HG03378 (cell line): ENCODE results near the gene PUS7.
"Not testable (repeated sequence)": the region's sequence is repeated elsewhere in the genome, so short reads cannot be mapped to it uniquely, and the experiment has no call there.

ENCODE experiments used
- ATAC-seq: cut with Tn5 transposase; IDR thresholded peaks from one replicate; pipeline ENCODE4 v1.9.1; 2021; ENCODE audit warnings: mild to moderate bottlenecking, moderate library complexity; ENCODE audit not compliant: unreplicated experiment

Gene PUS7, protein sequence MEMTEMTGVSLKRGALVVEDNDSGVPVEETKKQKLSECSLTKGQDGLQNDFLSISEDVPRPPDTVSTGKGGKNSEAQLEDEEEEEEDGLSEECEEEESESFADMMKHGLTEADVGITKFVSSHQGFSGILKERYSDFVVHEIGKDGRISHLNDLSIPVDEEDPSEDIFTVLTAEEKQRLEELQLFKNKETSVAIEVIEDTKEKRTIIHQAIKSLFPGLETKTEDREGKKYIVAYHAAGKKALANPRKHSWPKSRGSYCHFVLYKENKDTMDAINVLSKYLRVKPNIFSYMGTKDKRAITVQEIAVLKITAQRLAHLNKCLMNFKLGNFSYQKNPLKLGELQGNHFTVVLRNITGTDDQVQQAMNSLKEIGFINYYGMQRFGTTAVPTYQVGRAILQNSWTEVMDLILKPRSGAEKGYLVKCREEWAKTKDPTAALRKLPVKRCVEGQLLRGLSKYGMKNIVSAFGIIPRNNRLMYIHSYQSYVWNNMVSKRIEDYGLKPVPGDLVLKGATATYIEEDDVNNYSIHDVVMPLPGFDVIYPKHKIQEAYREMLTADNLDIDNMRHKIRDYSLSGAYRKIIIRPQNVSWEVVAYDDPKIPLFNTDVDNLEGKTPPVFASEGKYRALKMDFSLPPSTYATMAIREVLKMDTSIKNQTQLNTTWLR

DNA sequence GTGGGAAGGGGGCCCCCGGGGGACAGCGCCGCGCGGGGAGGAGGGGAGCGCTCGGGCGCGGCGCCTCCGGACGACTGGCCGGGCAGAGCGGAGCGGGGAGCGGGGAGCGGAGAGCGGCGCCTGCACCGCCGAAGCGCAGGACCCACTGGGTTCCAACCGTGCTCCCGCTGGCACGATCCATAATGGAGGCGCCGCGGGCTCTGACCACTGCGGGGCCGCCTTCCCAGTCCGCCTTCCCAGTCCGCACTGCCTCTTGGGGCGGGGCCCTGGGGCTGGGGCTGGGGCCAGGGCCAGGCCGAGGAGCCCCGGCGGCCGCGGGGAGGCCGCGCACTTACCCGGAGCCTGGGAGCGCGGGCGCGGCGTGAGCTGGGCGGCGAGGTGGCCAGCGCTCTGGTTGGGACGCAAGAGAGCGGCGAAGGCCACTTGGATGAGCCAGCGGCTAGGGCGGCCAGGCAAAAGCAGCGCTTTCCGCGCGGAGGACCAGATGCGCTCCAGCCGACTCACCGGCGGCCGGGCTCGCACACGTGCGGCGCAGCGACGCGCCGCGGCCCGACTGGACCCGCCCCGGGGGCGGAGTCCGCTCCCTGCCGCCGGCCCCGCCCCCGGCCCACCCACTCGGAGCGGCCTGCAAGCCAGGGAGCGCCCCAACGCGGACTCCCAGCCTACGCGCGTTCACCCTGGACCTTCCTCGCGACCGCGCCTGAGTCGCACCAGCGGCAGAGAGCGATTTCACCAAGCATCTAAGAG, at the start of gene PUS7:
PUS7 (minus strand) TSS at position 555 of the 747 bp plus-strand sequence. CDS start 13,759 bp downstream, outside the sequence.
- ATAC-seq = peak; percentile 75

DNA sequence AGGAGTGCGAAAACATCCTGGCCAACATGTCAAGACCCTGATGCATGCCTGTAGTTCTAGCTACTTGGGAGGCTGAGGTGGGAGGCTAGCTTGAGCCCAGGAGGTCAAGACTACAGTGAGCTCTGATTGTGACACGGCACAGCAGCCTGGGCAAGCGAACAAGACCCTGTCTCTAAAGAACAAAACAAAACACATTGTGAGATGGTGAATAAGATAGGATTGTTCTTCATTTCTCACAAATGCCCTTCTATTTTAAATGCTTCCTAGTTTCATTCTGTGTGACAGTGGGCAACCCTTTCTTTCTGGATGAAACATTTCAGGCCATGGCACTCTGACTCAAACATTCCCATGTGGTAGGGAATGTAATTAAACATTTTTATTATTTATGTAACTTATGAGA, 45.8 kb upstream of the PUS7 start:
- ATAC-seq = no peak

DNA sequence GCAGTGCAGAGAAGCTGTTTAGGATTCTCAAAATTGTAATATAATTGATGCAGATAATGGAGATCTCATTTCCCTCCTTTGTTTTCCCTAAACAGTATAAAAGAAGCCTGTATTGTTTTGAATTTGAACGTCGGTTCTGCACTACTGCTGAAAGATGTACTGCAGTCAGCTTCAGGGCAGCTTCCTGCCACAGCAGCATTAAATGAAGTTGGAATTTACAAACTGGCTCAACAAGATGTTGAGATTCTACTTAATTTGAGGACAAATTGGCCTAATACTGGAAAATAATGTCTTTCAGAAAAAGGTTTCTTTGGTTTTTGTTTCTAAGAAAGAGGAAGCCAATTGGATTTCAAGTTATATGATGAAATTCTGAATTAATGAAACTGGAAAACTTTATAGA, 45.0 kb upstream of the PUS7 start:
- no peak for ATAC-seq

DNA sequence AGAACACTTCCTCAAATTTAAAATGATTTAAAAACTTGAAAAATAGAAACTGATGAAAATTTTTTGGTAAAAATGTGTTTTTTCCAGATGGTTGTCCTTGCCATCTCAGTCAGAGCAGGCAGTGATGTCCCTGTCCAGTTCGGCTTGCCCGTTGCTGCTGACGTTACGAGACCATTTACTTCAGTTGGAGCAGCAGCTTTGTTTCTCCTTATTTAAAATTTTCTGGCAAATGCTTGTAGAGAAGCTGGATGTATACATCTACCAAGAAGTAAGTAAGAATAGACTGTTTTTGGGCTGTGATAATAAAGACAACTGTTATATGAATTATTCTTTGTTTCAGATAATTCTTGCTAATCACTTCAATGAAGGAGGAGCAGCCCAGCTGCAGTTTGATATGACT, 43.1 kb upstream of the PUS7 start:
- ATAC-seq = no peak

DNA sequence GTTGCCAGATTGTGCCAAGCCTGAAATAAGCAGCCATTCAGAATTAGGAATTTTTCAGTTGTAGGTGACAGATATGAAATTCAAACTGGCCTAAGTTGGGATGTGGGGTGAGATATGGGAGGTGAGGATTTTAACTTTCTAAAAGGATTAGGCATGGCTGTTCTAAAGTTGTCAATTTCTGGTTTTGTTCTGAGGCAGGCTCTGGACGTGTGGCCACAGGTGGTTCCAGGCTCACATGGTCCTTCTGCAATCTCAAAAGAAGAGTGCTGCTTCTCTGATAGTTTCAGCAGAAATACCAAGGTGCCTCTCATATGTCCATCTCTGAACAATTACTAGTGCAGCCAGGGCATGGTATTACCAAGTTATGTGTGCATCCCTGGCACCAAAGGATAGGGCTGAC, 37.9 kb upstream of the PUS7 start:
- ATAC-seq = no peak

DNA sequence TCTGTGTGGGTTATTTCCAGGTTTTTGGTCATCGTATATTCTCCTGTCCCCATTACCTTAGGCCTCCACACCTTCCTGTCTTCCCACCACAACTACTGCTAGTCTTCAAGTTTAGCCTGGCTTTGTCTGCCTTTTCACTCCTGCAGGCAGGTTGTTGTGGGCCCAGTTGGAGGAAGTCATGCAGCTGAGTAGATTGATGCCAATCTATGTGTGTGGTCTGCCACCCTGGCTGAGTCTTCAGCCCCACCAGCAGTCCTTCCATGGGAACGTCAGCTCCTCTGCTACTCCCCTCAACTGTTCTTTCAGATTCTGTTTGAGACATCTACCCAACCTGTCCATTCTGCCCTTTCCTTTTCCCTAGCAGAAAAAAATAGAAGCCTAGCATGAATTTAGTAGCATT, 16.3 kb upstream of the PUS7 start:
- ATAC-seq = no peak

DNA sequence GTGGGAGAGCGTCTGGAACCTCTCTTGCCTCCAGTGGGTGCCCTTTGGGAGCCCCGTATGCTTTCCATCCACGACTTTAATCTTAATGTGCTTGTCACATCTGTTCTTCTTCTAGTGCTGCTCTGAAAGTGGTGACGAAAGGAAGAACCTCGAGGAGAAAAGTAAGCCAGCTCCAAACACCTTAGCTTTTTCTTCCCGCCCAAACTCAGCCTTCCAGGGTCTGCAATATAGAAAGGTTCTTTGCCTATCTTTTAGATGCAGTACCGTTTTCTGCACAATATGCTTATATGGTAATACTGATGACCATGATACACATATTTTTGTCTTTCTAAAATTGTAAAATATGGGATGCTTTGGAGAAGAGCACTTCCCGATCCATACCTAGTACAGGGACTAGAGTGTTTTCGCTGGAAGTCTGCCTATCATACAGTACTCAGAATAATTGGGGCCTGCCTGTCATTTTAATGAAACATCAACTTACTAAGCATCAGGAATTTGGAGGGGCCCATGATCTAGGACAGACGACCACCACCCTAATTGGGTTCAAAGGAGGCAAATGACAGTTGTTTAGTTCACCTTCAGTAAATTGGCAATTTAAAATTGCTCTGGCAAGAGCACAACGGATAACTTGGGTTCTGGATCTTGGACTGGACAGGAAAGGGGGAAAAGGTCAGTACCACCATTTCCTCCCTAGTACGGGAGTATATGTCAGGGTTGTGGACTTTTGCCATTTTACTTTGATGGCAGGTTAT, 10.8 kb upstream of the PUS7 start:
- ATAC-seq = no peak

DNA sequence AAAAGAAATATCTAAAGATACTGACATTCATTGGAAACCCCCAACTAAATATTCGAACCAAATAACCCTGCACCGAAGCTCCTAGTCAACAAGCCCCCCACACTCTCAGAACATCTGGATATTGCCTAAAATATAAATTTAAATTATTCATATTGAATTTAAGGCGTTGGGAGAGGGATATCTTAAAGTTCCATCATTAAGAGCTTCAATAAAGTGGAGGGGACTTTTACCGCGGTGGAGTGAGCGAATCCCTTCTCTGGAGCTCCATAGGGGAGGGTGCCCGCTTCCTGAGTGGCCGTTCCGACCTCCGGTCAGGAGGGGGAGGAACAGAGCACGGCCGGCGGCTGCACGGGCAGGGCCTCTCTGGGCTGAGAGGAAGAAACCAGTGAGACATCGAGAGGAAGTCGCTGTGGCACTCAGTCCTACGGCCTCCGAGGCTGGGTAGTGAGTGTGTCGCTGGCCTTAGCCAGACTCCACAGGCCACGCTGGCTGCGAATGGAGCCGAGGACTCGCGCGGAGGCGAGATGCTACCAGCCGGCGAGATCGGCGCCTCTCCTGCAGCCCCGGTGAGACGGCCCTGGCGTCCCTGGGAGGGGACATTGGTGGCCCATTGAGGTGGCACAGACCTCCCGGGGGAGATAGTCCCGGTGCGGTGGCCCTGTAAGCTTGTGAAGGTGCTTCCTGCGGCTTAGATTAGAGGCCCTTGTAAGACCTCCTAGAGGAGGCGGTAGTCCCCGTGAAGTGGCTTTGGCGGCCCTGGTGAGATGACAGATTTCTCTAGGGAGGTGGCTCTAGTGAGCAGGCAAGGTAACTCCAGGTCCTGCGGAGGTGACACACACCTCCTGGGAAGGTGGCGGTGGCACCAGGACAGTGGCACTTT, 10.0 kb upstream of the PUS7 start, which contains the start of gene RINT1:
RINT1 (plus strand) TSS at position 410 of the 880 bp plus-strand sequence; CDS start at position 525, 115 bp downstream.
- peak; percentile 95 for ATAC-seq

DNA sequence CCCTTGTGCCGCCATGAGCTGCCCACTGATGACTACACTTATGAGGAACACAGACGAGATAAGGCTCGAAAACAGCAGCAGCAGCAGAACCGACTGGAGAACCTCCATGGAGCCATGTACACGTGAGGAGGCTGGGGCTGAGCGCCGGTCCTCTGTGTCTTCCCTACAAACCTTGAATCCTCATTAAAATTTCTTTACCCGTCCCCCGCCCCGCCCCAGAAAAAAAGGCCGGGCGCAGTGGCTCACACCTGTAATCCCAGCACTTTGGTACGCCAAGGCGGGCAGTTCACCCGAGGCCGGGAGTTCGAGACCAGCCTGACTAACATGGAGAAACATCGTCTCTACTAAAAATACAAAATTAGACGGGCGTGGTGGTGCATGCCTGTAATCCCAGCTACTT, 8.5 kb upstream of the PUS7 start:
- ATAC-seq = no peak

DNA sequence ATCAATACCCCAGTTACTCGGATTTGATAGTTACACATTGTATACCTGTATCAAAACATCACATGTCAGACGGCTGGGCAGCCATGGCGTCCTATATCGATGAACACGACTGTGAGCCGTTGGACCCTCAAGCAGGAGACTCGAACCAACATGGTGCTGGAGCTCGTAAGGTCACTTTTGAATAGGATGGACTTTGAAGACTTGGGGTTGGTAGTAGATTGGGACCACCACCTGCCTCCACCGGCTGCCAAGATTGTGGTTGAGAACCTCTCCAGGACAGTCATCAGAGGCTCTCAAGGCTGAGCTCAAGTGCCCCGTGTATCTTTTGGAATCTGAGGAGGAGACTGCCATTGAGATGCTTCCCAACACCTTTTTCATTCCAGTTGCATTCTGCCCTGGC, 8.1 kb upstream of the PUS7 start:
- no peak for ATAC-seq

DNA sequence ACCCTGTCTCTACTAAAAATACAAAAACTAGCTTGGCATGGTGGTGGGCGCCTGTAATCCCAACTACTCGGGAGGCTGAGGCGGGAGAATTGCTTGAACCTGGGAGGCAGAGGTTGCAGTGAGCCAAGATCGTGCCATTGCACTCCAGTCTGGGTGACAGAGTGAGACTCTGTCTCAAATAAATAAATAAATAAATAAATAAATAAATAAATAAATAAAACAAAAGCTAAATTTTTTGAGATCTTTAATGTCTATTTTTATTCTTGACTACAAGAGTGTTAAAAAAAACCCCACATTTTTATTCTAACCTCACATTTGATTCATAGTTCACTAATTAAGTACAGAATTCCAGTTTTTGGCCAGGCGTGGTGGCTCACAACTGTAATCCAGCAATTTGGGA, 5.7 kb upstream of the PUS7 start:
- ATAC-seq = not testable (repeated sequence)

DNA sequence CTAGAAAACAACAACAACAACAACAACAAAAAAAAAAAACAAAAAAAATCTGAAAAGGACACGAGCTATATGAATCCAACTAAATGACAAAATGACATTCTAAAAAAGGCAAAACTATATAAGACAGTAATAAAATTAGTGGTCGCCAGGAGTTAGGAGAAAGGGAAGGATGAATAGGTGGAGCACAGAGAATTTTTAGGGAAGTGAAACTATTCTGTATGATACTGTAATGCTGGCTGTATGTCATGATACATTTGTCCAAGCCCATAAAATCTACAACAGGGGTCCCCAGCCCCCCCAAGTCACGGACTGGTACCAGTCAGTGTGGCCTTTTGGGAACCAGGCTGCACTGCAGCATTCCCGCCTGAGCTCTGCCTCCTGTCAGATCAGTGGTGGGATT, 2.8 kb upstream of the PUS7 start:
- ATAC-seq = no peak

DNA sequence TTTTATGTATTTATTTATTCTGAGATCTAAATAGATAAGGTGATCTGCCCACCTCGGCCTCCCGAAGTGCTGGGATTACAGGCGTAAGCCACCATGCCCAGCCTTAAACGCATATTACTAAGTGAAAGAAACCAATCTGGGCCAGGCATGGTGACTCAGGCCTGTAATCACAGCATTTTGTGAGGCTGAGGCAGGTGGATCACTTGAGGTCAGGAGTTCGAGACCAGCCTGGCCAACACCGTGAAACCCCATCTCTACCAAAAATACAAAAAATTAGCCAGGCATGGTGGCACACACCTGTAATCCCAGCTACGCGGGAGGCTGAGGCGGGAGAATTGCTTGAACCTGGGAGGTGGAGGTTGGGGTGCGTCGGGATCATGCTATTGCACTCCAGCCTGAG, 2.4 kb upstream of the PUS7 start:
- ATAC-seq = not testable (repeated sequence)

DNA sequence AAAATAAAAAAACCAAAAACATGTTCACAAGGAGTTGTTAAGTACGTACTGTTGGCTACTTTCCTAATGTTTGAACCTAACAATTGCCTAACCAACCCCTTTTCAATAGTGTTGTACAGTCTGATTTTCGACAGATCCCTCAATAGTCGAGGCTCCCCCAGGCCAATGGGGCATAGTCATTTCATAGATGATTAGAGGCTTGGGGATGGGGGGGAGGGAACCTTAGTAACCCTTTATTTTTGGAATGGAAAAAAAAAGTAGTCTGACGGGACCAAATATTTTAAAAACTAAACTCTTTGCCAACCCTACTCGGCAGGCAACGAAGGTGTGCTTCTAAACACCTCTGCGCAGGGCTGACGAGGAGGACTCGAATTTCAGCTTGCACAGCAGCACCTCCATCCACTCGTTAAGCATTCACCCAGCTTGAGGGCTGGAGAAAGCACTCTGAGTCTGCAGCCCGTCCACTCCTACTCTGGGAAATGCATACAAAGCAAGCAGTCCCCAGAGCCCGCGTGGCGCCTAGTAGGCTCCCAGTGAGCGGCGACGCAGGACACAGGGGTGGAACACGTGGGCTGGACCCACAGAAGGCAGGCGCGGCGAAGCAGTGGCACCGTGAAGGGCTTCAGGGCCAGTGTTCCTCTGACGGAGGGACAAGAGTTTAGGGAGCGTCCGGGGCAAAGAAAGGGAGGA, 899 bp downstream of the PUS7 start:
- peak; percentile 32 for ATAC-seq

DNA sequence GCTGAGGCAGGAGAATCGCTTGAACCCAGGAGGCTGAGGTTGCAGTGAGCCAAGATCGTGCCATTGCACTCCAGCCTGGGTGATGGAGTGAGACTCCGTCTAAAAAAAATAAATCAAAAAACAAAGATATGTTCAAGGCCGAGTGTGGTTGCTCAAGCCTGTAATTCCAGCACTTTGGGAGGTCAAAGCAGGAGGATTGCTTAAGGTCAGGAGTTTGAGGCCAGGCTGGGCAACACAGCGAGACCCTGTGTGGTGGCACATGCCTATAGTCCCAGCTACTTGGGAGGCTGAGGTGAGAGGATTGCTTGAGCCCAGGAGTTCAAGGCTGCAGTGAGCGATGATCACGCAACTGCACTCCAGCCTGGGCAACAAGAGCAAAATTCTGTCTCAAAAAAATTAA, 1.5 kb downstream of the PUS7 start:
- not testable (repeated sequence) for ATAC-seq

DNA sequence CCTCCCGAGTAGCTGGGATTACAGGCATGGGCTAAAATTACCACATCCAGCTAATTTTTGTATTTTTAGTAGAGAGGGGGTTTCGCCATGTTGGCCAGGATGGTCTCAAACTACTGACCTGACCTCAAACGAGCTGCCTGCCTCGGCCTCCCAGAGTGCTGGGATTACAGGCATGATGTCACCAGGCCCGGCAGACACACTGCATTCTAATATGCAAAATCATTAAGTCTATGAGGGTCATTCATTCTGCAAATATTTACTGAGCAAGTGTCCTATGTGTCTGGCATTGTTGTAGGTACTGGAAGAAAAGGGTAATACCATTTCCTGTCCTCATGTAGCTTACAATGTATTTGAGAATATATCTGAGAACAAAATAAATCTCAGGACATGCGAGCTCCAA, 2.7 kb downstream of the PUS7 start:
- ATAC-seq = no peak

DNA sequence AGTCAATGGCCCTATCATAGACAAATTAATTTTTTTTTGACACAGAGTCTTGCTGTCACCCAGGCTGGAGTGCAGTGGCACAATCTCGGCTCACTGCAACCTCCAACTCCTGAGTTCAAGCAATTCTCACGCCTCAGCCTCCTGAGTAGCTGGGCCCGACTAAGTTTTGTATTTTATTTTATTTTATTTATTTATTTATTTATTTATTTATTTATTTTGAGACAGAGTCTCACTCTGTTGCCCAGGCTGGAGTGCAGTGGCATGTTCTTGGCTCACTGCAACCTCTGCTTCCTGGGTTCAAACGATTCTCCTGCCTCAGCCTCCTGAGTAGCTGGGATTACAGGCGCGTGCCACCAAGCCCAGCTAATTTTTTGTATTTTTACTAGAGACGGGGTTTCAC, 6.5 kb downstream of the PUS7 start:
- ATAC-seq = not testable (repeated sequence)

DNA sequence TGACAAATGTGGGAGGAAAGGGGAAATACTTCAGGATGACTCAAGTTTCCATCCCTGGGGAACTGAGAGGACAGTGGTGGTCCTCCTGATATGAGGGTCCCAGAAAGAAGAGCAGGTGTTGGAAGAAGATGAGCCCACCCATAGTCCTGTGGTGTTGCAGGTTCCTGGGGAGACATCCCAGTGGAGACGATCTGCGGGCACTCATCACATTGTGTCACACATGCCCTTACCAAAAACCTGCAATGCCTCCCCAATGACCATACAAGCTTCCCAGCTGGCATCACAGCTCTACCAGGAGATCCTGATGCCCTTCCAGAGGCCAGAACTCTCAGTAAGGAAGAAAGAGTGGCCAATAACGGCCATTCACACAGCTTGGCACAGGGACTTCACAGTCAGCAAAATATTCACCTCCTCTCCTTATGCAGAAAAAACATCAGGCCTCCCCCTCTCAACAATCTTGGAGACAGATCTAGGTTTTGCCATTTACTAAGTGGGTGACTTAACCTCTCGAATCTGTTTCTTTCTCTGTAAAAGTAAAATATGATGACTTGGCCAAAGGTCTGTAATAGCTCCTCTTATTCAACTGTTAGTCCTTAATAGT, 9.0 kb downstream of the PUS7 start:
- no peak for ATAC-seq

DNA sequence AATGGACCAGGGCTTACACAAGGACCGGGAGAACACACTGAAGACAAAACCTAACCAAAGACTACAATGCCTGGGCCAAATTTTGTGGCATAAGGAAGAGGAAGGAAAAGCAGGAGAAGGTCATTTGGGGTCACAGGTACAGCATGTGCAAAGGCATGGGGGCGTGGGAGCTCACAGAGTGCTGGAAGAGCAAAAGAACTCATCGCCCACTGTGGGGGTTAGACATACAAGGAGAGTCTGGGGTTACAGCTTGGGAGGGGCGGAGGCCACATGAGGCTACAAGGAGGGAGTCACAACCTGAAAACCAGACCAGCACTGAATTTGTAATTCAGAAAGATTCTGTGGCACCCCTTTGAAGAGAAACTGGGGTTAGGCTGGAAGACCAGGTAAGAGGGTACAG, 9.7 kb downstream of the PUS7 start:
- no peak for ATAC-seq
